Measurements from ENCODE around the gene ENG. TPM values are rescaled to one million over a fixed set of nuclear protein-coding genes. Genes with fewer than 3 reads are reported as not detected.
"Not testable (repeated sequence)": the region's sequence is repeated elsewhere in the genome, so short reads cannot be mapped to it uniquely, and the experiment has no call there.

Gene ENG
- total and polyA plus RNA-seq, 2 donors from 2014 or later = 135 to 158 TPM

- no peak overlapping the region for H3K9ac ChIP-seq (ENCODE audit: low read length in 3 of 3)
- H3K4me1 ChIP-seq (ENCODE audit: control insufficient read depth in 2 of 3, insufficient read depth in 2 of 3, low read depth in 1 of 3, low read length in 3 of 3) = peaks cover 2 to 50% (median 14%) of the 10 kb centered on the region in 3 donors
- no peaks in the 10 kb centered on the region for H3K9me3 ChIP-seq (ENCODE audit: control insufficient read depth in 2 of 3, insufficient read depth in 1 of 3, low read length in 3 of 3)
- H3K27me3 ChIP-seq (ENCODE audit: control insufficient read depth, insufficient read depth, low read length) = no peaks in the 10 kb centered on the region
- FAIRE-seq (no peak), DNase-seq (no peak)
- intact Hi-C loops (cut with DNase I) = no loop called here
- no peak overlapping the region for H3K4me3 ChIP-seq (ENCODE audit: low read length in 3 of 3)
- TF ChIP-seq, protein P1, sequence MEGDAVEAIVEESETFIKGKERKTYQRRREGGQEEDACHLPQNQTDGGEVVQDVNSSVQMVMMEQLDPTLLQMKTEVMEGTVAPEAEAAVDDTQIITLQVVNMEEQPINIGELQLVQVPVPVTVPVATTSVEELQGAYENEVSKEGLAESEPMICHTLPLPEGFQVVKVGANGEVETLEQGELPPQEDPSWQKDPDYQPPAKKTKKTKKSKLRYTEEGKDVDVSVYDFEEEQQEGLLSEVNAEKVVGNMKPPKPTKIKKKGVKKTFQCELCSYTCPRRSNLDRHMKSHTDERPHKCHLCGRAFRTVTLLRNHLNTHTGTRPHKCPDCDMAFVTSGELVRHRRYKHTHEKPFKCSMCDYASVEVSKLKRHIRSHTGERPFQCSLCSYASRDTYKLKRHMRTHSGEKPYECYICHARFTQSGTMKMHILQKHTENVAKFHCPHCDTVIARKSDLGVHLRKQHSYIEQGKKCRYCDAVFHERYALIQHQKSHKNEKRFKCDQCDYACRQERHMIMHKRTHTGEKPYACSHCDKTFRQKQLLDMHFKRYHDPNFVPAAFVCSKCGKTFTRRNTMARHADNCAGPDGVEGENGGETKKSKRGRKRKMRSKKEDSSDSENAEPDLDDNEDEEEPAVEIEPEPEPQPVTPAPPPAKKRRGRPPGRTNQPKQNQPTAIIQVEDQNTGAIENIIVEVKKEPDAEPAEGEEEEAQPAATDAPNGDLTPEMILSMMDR (IDR thresholded peaks at IDR 0.05; ENCODE audit: borderline replicate concordance, extremely low read depth, insufficient read depth) = no peak
- peak overlapping the region; percentile 8 to 16 for H3K27ac ChIP-seq (ENCODE audit: low read depth in 2 of 2, low read length in 2 of 2)
- H3K36me3 ChIP-seq (ENCODE audit: control insufficient read depth in 2 of 3, insufficient read depth in 3 of 3, low read length in 3 of 3) = peaks cover 0 to 7% (median 0%) of the 10 kb centered on the region in 3 donors
Observed at GRCh38 chr9:127841087-127841835, 13.2 kb downstream of the ENG start.

GRCh38 chr9:127838375-127839078, 15.9 kb downstream of the ENG start:
- TF ChIP-seq, protein P1 (IDR thresholded peaks at IDR 0.05; ENCODE audit: borderline replicate concordance, extremely low read depth, insufficient read depth) = no peak
- H3K36me3 ChIP-seq (ENCODE audit: control insufficient read depth in 2 of 3, insufficient read depth in 3 of 3, low read length in 3 of 3) = peaks cover 0 to 7% (median 0%) of the 10 kb centered on the region in 3 donors
- DNase-seq = peak in 4 of 5 donors; percentile 48 to 96 (median 62)

GRCh38 chr9:127837346-127837745, 17.1 kb downstream of the ENG start:
- no peak overlapping the region for H3K4me3 ChIP-seq (ENCODE audit: low read length in 3 of 3)
- H3K27ac ChIP-seq (ENCODE audit: low read depth in 2 of 2, low read length in 2 of 2) = peak overlapping the region; percentile 81 to 83
- peak overlapping the region in 1 of 3 donors; percentile 59 for H3K9ac ChIP-seq (ENCODE audit: low read length in 3 of 3)
- FAIRE-seq (no peak), DNase-seq (no peak)
- no peaks in the 10 kb centered on the region for H3K9me3 ChIP-seq (ENCODE audit: control insufficient read depth in 2 of 3, insufficient read depth in 1 of 3, low read length in 3 of 3)
- intact Hi-C loops (cut with DNase I) = no loop called here
- H3K27me3 ChIP-seq (ENCODE audit: control insufficient read depth, insufficient read depth, low read length) = no peaks in the 10 kb centered on the region
- H3K36me3 ChIP-seq (ENCODE audit: control insufficient read depth in 2 of 3, insufficient read depth in 3 of 3, low read length in 3 of 3) = peaks cover 0 to 3% (median 0%) of the 10 kb centered on the region in 3 donors
- TF ChIP-seq, protein P1 (IDR thresholded peaks at IDR 0.05; ENCODE audit: borderline replicate concordance, extremely low read depth, insufficient read depth) = no peak
- peaks cover 0 to 56% (median 14%) of the 10 kb centered on the region in 3 donors for H3K4me1 ChIP-seq (ENCODE audit: control insufficient read depth in 2 of 3, insufficient read depth in 2 of 3, low read depth in 1 of 3, low read length in 3 of 3)

More at GRCh38 chr9:127838375-127839078, 15.9 kb downstream of the ENG start:
- Histone ChIP-seq H3K27ac (ENCODE audit: low read depth in 2 of 2, low read length in 2 of 2) (peak overlapping the region; percentile 81 to 83), H3K9me3 (ENCODE audit: control insufficient read depth in 2 of 3, insufficient read depth in 1 of 3, low read length in 3 of 3) (no peaks in the 10 kb centered on the region), H3K9ac (ENCODE audit: low read length in 3 of 3) (peak overlapping the region in 1 of 3 donors; percentile 59), H3K4me1 (ENCODE audit: control insufficient read depth in 2 of 3, insufficient read depth in 2 of 3, low read depth in 1 of 3, low read length in 3 of 3) (peaks cover 0 to 56% (median 14%) of the 10 kb centered on the region in 3 donors), H3K27me3 (ENCODE audit: control insufficient read depth, insufficient read depth, low read length) (no peaks in the 10 kb centered on the region), H3K4me3 (ENCODE audit: low read length in 3 of 3) (no peak overlapping the region)
- FAIRE-seq = no peak
- intact Hi-C loops (cut with DNase I) = no loop called here

GRCh38 chr9:127836561-127836960, 17.9 kb downstream of the ENG start:
- peak overlapping the region in 1 of 3 donors; percentile 61 for H3K9ac ChIP-seq (ENCODE audit: low read length in 3 of 3)
- peaks cover 0 to 52% (median 14%) of the 10 kb centered on the region in 3 donors for H3K4me1 ChIP-seq (ENCODE audit: control insufficient read depth in 2 of 3, insufficient read depth in 2 of 3, low read depth in 1 of 3, low read length in 3 of 3)
- H3K27ac ChIP-seq (ENCODE audit: low read depth in 2 of 2, low read length in 2 of 2) = peak overlapping the region; percentile 68 to 78

More at GRCh38 chr9:127836561-127836960, 17.9 kb downstream of the ENG start:
- H3K4me3 ChIP-seq (ENCODE audit: low read length in 3 of 3); intact Hi-C loops (cut with DNase I); H3K27me3 ChIP-seq (ENCODE audit: control insufficient read depth, insufficient read depth, low read length); DNase-seq; FAIRE-seq; H3K36me3 ChIP-seq (ENCODE audit: control insufficient read depth in 2 of 3, insufficient read depth in 3 of 3, low read length in 3 of 3); H3K9me3 ChIP-seq (ENCODE audit: control insufficient read depth in 2 of 3, insufficient read depth in 1 of 3, low read length in 3 of 3): not testable (repeated sequence)
